Measurements from ENCODE around the gene NXPE2. TPM values are rescaled to one million over a fixed set of nuclear protein-coding genes. Genes with fewer than 3 reads are reported as not detected.

NXPE2 gene
- total RNA-seq, 1 experiment from 2014 or later = not detected

DNA sequence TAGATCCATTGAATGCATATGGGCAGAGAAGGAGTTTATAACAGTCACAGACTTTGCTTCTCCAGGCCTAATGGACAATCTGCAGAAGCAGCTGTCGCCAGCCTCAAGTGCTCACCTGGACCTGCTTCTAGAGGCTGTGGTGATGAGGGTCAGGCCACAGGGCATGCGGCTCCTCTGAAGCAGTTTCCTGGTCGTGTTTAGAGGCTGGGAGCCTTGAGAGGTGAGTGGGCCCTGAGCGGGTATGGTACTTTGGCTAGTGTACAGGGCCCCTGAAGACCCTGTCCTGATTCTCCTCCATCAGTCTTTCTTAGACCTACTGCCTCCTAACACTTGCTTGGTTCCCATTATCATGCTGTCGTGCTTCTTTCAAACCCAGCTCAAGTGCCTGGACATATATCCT, 41.2 kb downstream of the NXPE2 start:
- Histone ChIP-seq H3K9me3 (ENCODE audit: low read depth, low read length, poor library complexity, severe bottlenecking) (no peaks in the 10 kb centered on the region), H3K27ac (ENCODE audit: low read depth, low read length, poor library complexity, severe bottlenecking) (no peak overlapping the region)

DNA sequence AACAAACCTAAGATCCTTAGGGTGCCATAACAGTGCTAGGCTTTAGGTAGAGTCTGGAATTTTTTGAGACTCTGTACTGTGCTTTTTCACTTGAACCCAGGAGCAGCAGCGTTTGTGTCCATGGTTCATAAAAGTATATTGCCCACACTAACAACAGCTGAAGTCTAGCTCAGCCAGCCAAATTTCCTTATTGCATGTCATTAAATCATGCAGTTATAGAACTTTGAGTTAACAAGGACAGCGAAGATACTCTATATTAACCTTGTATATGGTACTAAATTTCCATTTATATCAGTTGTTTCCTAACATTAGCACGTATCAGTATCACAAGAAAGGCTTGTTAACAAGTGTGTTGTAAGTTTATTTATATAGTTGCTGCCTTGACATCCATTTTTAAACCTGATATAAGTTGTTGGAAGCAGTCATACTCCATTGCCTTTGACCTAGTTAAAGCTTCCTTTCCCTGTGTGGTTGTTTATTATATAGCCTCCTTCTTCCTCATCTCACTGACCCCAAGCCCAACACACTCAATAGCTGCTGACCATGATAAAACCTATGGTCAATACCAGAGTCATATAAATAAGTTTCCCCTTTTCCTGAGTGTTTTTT, 46.7 kb downstream of the NXPE2 start:
- POLR2A ChIA-PET (ENCODE audit: low non-redundant PET) = no interaction called here
- no peak for DNase-seq (ENCODE audit: low spot score)
- no peaks in the 10 kb centered on the region for H3K27me3 ChIP-seq (replicated peaks; ENCODE audit: insufficient read depth, low read depth, low read length, poor library complexity)
- BruUV-seq (replicated peaks) = no TSS peak
- H3K27ac ChIP-seq (ENCODE audit: low read depth, low read length, poor library complexity, severe bottlenecking) = no peak overlapping the region
- CTCF ChIA-PET = no interaction called here
- TF ChIP-seq, protein P1, sequence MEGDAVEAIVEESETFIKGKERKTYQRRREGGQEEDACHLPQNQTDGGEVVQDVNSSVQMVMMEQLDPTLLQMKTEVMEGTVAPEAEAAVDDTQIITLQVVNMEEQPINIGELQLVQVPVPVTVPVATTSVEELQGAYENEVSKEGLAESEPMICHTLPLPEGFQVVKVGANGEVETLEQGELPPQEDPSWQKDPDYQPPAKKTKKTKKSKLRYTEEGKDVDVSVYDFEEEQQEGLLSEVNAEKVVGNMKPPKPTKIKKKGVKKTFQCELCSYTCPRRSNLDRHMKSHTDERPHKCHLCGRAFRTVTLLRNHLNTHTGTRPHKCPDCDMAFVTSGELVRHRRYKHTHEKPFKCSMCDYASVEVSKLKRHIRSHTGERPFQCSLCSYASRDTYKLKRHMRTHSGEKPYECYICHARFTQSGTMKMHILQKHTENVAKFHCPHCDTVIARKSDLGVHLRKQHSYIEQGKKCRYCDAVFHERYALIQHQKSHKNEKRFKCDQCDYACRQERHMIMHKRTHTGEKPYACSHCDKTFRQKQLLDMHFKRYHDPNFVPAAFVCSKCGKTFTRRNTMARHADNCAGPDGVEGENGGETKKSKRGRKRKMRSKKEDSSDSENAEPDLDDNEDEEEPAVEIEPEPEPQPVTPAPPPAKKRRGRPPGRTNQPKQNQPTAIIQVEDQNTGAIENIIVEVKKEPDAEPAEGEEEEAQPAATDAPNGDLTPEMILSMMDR (conservative IDR thresholded peaks at IDR 0.05; ENCODE audit: low read depth, low read length) = no peak
- TF ChIP-seq EZH2 (IDR thresholded peaks at IDR 0.05; ENCODE audit: borderline replicate concordance, low read depth, low read length, poor library complexity, severe bottlenecking) = no peak
- intact Hi-C loops (cut with micrococcal nuclease; ENCODE audit: unreplicated experiment) = no loop called here
- H3K4me3 ChIP-seq (ENCODE audit: low read depth, low read length, poor library complexity, severe bottlenecking) = no peak overlapping the region
- no peaks in the 10 kb centered on the region for H3K9me3 ChIP-seq (ENCODE audit: low read depth, low read length, poor library complexity, severe bottlenecking)
- H3K4me1 ChIP-seq (ENCODE audit: insufficient read depth, low read length, poor library complexity, severe bottlenecking) = no peaks in the 10 kb centered on the region
- H3K36me3 ChIP-seq (ENCODE audit: insufficient read depth, low read length, poor library complexity, severe bottlenecking) = no peaks in the 10 kb centered on the region

More for the DNA sequence above, 41.2 kb downstream of the NXPE2 start:
- DNase-seq (ENCODE audit: low spot score) = no peak
- H3K36me3 ChIP-seq (ENCODE audit: insufficient read depth, low read length, poor library complexity, severe bottlenecking) = no peaks in the 10 kb centered on the region
- TF ChIP-seq, protein P1 (conservative IDR thresholded peaks at IDR 0.05; ENCODE audit: low read depth, low read length) = no peak
- no peak for TF ChIP-seq EZH2 (IDR thresholded peaks at IDR 0.05; ENCODE audit: borderline replicate concordance, low read depth, low read length, poor library complexity, severe bottlenecking)
- intact Hi-C loops (cut with micrococcal nuclease; ENCODE audit: unreplicated experiment) = no loop called here
- no TSS peak for BruUV-seq (replicated peaks)
- no peak overlapping the region for H3K4me3 ChIP-seq (ENCODE audit: low read depth, low read length, poor library complexity, severe bottlenecking)
- no peaks in the 10 kb centered on the region for H3K27me3 ChIP-seq (replicated peaks; ENCODE audit: insufficient read depth, low read depth, low read length, poor library complexity)
- H3K4me1 ChIP-seq (ENCODE audit: insufficient read depth, low read length, poor library complexity, severe bottlenecking) = no peaks in the 10 kb centered on the region
- ChIA-PET CTCF (no interaction called here), POLR2A (ENCODE audit: low non-redundant PET) (no interaction called here)

DNA sequence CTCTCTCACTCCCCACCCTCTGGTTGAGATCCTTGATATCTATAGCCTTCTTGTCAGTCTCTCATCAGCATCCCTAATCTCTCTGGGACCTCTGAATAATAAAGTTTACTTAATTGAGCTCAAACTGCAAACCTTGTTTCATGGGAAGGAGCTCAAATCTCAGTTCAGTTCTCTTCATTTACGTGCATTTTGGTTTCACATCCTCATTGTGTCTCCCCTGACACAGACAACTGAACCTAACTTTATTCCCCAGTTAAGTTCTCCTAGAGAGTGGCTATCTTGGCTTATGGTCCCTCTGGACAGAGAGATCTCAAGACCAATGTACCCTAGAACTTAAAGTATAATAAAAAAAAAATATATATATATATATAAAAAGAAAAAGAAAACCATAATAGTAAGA, 47.3 kb downstream of the NXPE2 start:
- Histone ChIP-seq H3K9me3 (ENCODE audit: low read depth, low read length, poor library complexity, severe bottlenecking) (no peaks in the 10 kb centered on the region), H3K27me3 (replicated peaks; ENCODE audit: insufficient read depth, low read depth, low read length, poor library complexity) (no peaks in the 10 kb centered on the region), H3K36me3 (ENCODE audit: insufficient read depth, low read length, poor library complexity, severe bottlenecking) (no peaks in the 10 kb centered on the region), H3K4me1 (ENCODE audit: insufficient read depth, low read length, poor library complexity, severe bottlenecking) (no peaks in the 10 kb centered on the region), H3K4me3 (ENCODE audit: low read depth, low read length, poor library complexity, severe bottlenecking) (no peak overlapping the region), H3K27ac (ENCODE audit: low read depth, low read length, poor library complexity, severe bottlenecking) (no peak overlapping the region)
- POLR2A ChIA-PET (ENCODE audit: low non-redundant PET) = no interaction called here
- TF ChIP-seq, protein P1 (conservative IDR thresholded peaks at IDR 0.05; ENCODE audit: low read depth, low read length) = no peak
- TF ChIP-seq EZH2 (IDR thresholded peaks at IDR 0.05; ENCODE audit: borderline replicate concordance, low read depth, low read length, poor library complexity, severe bottlenecking) = no peak
- no TSS peak for BruUV-seq (replicated peaks)
- intact Hi-C loops (cut with micrococcal nuclease; ENCODE audit: unreplicated experiment) = no loop called here
- CTCF ChIA-PET = no interaction called here
- no peak for DNase-seq (ENCODE audit: low spot score)
